ENCODE results near the gene SLC22A23.

GRCh38 chr6:3468585-3468984, 11.7 kb upstream of the SLC22A23 start:
- TF ChIP-seq PKNOX1 (IDR thresholded peaks at IDR 0.05) (no peak), FOXM1 (IDR thresholded peaks at IDR 0.05; ENCODE audit: borderline replicate concordance) (no peak), BHLHE40 (IDR thresholded peaks at IDR 0.05; ENCODE audit: borderline replicate concordance) (no peak), ELF4 (IDR thresholded peaks at IDR 0.05) (no peak), NFRKB (IDR thresholded peaks at IDR 0.05) (no peak), SUZ12 (IDR thresholded peaks at IDR 0.05) (no peak), FOXK2 (IDR thresholded peaks at IDR 0.05) (no peak), ZNF384 (IDR thresholded peaks at IDR 0.05) (no peak), CTBP1 (IDR thresholded peaks at IDR 0.05; ENCODE audit: borderline replicate concordance) (no peak), SP1 (IDR thresholded peaks at IDR 0.05) (no peak), ARNT (IDR thresholded peaks at IDR 0.05) (no peak), LEF1 (IDR thresholded peaks at IDR 0.05; ENCODE audit: borderline replicate concordance) (no peak), FOXA1 (IDR thresholded peaks at IDR 0.05) (no peak), L3MBTL2 (conservative IDR thresholded peaks at IDR 0.05) (no peak)

Data from HEK293T (cell line).